Prostate gland (tissue), 2 donors: Measurements from ENCODE around the gene ATRN.

Experiments used
- POLR2A ChIP-seq: fragments of 450-650 bp; IDR thresholded peaks from one replicate; pipeline ENCODE4 v1.6.1; 2016; ENCODE audit warnings: antibody characterized with exemption, mild to moderate bottlenecking
- TF ChIP-seq, protein P1 (sequence below), 4 experiments: fragments of 200-600 bp in 2 of 4; fragments of 450-650 bp in 2 of 4; sonication (generic) in 2 of 4; IDR thresholded peaks; 1 replicate in 3 of 4; 2 replicates in 1 of 4; pipeline ENCODE4 v1.5.1; 2016 to 2019; ENCODE audit warnings: antibody characterized with exemption in 4 of 4, mild to moderate bottlenecking in 2 of 4, moderate library complexity in 2 of 4

DNA sequence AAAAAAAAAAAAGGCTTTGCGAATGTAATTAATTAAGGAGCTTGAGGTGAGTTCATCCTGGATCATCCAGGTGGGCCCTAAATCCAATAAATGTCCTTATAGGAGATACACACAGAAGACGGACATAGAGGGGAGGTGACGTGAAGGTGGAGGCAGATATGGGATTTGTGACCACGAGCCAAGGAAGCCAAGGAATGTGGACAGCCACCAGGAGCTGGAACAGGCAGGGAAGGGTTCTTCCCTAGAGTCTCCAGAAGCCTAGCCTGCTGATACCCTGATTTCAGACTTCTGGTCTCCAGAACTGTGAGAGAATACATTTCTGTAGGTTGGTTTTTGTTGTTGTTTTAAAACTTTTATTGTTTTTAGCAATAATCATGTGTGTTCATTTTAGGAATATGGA is 6.7 kb upstream of the ATRN start:
- TF ChIP-seq, protein P1, sequence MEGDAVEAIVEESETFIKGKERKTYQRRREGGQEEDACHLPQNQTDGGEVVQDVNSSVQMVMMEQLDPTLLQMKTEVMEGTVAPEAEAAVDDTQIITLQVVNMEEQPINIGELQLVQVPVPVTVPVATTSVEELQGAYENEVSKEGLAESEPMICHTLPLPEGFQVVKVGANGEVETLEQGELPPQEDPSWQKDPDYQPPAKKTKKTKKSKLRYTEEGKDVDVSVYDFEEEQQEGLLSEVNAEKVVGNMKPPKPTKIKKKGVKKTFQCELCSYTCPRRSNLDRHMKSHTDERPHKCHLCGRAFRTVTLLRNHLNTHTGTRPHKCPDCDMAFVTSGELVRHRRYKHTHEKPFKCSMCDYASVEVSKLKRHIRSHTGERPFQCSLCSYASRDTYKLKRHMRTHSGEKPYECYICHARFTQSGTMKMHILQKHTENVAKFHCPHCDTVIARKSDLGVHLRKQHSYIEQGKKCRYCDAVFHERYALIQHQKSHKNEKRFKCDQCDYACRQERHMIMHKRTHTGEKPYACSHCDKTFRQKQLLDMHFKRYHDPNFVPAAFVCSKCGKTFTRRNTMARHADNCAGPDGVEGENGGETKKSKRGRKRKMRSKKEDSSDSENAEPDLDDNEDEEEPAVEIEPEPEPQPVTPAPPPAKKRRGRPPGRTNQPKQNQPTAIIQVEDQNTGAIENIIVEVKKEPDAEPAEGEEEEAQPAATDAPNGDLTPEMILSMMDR (IDR thresholded peaks at IDR 0.05), result no peak
- TF ChIP-seq POLR2A, result no peak
